Islet of Langerhans (tissue), 1 donor: ENCODE data around the gene DLGAP1.
"Not testable (repeated sequence)": the region's sequence is repeated elsewhere in the genome, so short reads cannot be mapped to it uniquely, and the experiment has no call there.

ENCODE experiments used
- FAIRE-seq: peaks from one replicate; lab custom pipeline; 2011; peaks lifted over from hg19 to GRCh38; lab: Jason Lieb, UNC

DLGAP1 gene

DNA sequence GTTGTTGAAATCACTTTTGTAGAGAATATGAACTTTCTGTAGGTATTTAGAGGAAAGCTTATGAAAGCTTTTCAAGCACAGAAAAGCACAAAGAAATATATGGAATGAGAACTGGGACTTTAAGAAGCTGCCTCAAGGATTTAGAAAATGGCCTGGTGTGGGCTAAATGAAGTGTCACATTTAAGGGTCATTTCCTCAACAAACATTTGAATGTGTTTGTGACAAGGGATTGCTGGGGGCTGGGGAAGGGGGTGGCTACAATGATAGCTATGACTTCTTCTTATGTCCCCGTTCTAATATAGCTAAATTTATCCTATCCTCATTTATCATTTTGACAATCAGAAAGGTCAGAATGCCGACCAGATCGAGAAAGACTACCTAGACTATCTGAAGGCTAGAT, 69.2 kb downstream of the DLGAP1 start:
- no peak for FAIRE-seq

DNA sequence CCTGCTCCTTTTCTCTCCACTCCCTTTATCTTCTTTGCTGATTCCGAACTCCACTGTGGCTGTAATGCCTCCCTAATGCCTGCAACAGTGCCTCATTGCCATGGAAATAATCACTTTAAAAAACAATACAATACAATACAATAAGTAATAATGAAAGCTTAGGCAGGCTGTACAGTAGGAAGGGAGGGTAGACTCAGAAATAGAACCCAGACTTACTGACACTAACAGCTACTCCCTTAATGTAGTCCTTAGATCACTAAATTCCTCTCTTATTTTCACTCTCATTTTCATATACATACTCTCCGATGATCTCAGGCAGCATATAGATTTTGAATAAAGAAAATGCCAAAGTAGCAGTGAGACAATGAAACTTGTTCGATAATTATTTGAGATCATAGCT, 70.2 kb downstream of the DLGAP1 start:
- FAIRE-seq, result no peak

DNA sequence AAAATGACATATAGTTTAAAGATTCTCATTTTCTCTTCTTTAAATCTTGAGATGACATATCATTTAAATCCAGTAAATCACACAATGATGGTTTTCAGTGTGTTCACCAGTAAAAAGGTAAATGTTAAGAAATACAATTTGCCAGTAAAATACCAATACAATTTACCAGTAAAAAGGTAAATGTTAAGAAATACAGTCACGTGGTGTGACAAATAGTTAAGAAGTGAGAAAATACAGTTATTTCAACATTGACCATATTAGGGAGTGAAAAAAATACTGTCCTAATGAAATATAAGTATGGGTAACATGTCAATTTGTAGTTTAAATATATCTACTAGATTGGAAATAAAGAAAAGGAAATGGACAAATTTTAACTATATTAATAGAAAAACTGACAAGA, 80.5 kb downstream of the DLGAP1 start:
- no peak for FAIRE-seq

DNA sequence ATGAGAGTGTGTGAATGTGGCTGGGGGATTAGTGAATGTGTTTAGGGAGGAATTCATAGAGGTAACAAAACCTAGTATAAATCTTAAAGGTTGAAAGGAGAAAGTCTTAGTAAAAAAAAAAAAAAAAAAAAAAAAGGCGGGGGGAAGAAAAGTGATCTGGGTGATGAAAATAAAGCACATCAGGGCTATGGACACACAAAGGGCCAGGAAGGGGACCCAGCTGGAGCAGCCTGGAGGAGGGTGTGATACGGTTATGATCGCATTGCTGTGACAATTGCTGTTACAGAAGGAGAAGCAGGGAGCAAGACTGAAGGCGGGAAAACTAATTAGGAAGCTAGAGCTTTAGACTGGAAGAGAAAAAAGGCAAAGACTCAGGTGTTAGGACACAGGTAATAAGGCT, 85.4 kb downstream of the DLGAP1 start:
- FAIRE-seq, result no peak

- no peak for FAIRE-seq
These were observed 94.8 kb downstream of the DLGAP1 start for GRCh38 chr18:4360221-4360715.

DNA sequence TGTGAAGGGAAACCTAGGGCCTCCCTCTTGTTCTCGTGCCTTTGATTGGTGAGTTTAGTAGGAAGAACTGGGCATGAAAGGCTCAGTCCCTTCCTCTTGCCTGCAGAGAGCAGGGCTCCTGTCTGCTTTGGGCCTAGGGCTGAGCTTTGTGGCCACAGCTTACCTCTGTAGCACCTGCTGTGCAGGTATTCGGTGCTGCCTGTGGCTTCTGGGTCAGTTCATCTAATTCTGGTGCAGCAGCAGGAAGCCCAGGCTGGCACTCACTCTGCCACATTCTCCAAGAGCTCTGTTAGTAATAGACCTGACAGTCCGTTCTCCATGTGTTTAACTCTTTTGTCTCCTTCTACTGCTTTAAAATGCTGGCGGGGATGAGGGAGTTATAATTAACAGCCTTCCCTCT, 96.5 kb downstream of the DLGAP1 start:
- no peak for FAIRE-seq

DNA sequence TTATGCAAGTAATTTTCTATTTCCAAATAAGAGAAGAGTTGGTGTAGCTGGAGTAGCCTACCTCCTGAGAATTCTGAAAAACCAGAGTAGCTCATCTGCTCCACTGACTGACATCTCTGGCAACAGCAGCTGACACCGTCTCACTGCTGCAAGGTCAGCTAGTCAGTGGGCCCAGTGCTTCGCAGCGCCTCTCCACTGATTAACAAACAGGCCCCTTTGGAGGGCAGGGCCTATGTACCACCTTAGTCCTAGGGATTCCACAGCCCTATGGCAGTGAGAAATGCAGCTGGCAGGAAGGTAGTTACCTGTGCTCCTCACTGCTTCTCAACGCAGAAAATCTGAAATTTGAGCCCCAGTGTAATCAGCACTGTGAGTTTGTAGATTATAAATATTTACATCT, 97.5 kb downstream of the DLGAP1 start:
- FAIRE-seq, result no peak

DNA sequence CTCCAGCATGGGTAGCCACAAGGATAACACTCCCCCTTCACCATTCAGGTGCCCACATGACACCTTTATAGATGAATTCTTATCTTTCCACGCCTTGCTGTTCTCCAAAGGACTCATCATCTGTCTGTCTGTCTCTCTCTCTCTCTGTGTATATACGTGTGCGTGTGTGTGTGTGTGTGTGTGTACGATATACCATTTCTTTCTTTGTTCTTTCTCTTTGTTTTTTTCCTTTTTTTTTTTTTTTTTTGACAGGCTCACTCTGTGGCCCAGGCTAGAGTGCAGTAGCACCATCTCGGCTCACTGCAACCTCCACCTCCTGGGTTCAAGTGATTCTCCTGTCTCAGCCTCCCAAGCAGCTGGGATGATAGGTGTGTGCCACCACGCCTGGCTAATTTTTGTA, 98.2 kb downstream of the DLGAP1 start:
- no peak for FAIRE-seq

DNA sequence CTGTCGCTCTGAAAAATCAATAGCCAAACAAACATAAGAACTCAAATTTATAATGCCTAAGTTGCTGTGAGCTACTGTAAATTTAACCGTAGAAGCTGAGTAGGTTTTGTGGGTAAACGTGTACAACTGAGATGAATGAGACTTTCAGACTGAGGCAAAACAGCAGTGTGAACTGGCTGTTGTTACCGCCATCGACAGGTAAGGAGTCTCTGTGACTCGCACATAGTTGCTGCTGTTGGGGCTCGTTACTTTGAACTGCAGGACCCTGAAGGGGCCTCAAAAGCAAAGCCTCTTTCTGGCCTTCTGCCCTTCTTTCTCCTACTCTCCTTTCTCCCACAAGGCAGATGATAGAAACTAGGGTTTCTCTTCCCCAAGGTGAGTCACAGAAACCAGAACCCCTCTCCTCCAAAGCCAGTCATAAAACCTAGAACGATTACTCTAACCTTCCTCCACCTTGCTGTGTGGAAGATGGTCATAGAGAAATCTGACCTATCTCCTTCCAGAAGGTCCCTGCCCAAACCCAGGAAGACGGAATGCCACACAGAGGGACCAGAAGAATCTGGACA, 101.2 kb downstream of the DLGAP1 start:
- no peak for FAIRE-seq

DNA sequence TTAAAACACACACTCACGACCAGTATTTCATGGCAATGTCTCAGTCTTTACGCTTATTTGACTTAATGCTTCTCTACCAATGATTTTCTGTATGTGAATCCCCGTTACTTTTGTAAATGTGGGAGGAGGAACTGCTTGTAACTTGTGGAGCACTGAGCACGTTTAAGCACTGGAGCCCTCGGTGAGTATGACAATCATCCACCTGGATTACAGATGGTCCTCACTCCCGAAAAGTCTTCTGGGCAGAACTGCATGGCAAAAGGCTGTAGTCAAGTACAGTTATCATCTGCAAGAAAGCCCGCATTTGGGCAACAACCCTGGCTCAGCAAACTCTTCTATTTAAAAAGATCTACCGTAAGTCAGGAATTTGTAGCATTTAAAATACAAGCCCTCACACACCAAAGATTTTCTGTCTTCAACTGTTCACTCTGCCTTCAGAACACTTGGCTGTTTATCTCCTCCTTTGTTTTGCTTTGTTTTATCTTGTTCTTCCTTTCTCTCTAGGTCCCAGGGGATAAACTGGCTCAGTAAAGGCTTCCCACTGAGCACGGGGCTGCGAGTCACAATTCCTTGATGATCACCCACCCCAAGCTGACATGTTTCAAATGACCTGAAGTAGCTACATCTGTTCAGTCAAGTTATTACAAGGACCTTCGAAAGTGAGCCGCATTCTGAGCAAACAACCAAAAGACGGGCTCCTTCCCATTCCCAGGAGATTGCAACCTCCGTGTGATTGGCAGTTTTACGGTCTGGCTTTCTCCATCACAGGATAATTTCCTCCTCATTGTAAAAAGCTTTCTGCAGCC, 102.2 kb downstream of the DLGAP1 start:
- no peak for FAIRE-seq

DNA sequence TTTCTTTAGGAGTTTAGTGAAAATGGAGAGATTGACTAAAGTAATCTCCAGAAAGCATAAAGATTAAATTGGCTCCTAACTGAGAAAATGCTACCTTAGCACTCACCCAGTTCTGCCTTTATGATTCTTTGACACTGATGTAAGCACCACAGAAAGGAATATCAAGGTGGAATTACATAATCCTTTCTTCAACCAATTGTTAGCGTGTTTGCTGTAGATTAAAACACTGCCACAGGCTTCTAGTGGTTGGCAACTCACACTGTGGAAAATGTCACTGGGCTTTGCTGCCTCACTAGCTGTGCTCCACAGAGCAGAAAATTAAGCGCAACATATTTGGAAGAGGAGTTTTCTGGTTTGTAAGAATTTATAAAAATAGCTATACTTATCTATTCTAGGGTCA, 104.1 kb downstream of the DLGAP1 start:
- no peak for FAIRE-seq

- FAIRE-seq, result no peak
These were observed 119.7 kb downstream of the DLGAP1 start for GRCh38 chr18:4335386-4335785.

- FAIRE-seq, result no peak
These were observed 122.1 kb downstream of the DLGAP1 start for GRCh38 chr18:4333043-4333442.

DNA sequence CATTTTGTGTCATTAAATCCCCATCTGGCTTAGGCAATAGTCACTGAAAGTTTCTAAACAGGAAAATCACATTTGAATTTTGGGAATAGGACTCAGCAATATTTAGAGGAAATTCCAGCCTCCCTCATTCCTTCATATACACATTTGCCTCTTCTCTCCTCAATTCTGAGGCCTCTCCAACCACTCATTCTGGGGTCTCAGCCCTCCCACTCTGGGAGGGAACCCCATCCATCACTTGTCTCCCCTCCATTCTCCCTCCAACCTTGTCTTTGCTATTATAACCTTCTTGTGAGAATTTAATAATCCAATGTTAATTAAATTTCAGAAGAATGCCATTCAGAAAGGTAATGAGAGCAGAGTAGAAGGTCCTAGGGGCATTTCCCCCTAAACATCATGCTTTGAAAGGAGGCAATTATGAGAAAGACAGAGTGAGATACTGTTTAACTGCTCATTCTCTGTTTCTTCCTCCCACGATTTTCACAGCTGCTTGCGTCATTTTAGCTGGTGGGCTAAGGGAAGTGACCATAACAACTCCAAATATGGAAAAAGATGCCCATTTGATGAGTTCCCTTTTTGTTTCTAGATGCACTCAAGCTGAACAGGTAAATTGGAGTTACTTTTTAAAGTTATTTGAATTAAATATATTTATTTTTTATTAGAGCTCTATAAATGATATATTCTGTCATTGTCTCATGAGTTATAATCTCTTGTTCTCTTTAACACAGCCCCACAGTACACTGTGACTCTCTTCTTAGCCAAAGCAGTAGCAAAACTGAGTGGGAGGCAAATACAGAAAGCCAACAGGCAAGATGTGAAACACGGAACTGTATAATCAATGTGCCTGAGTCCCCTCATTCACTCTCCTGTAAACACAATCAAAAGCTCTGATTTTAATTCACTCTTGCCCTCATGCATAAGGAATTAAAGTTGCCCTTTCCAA, 135.1 kb downstream of the DLGAP1 start:
- FAIRE-seq, result no peak

GRCh38 chr18:4318311-4318710, 136.8 kb downstream of the DLGAP1 start:
- no peak for FAIRE-seq

- FAIRE-seq, result not testable (repeated sequence)
These were observed 143.2 kb downstream of the DLGAP1 start for GRCh38 chr18:4311945-4312344.

DNA sequence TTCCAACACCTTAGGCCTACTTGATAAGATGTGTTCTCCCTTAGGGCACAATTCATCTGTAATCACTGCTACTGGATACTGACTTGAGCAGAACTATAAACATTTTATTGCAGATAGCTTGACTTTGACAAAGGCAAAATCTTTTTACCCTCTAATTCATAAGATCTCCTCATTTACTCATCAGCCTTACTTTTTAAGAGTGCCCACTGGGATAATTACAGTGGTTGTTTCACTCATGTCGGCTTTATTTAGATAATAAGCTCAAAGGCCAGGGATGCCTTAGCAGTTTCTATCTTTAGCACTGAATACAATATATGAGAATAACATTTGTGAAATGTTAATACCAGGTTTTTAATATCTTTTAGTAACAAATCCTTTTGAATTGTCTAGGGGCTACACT, 144.0 kb downstream of the DLGAP1 start:
- FAIRE-seq, result no peak

DNA sequence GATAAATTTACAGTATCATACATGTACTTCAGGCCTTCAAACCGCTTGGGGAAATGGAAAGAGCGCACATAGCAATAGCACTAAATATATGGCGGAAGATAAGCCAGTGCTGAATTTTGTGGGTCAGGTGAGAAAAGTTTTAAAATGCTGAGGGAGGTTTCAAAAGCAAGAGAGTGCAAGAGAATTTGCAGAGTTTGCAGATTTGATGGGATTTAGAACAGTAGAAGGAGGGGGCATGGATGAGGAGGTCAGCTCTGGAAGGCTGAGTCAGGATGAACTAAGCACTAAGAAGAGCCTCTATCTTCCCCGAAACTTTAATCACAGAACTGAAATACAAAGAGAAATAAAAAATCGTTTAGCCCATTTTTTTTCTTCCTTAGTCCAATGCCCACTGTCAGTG, 145.9 kb downstream of the DLGAP1 start:
- FAIRE-seq, result no peak

DNA sequence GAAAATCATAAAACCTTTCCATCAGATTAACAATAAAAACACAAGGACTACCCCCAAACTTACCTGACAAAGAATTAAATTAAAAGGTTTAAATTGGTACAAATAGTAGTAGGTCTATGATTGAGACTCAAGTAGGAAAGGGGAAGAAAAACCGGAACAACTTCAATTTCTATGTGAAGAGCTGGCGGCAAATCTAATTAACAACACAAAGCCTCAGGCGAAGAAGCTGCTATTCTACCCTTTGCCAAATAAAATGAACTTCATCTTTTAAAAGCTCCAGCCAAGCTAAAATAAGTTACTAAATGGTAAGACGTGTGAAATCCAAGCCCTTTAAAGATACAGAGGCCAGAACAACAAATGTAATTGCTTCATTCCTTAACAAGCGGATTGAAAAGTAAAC, 146.5 kb downstream of the DLGAP1 start:
- no peak for FAIRE-seq

DNA sequence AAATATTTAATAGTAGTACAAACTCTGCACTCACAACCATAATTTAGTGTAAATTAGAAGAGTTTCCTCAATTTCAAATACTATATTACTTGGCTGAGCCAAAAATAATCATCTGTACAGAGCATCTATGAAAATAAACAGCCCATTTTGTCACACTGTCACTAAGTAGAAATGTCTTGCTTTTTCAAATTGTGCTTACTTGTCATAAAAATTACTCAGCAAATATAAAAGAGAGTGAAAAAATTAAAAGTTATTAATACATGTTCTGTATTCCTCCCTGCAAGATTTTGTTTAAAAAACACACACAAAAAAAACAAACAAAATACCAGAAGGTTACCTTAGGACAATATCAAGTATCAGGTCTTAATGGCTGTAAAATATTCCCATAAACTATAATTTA, 155.7 kb downstream of the DLGAP1 start:
- FAIRE-seq, result no peak

GRCh38 chr18:4293337-4293736, 161.8 kb downstream of the DLGAP1 start:
- no peak for FAIRE-seq

GRCh38 chr18:4292696-4293095, 162.4 kb downstream of the DLGAP1 start:
- FAIRE-seq, result no peak

GRCh38 chr18:4287340-4287739, 167.8 kb downstream of the DLGAP1 start:
- FAIRE-seq, result not testable (repeated sequence)
